T-helper 2 cell treated with Interferon-gamma antibody and Interleukin-4, amounts not matched to agents 100 ng/mL and 5 ng/mL, for 36 hours (primary cell): Measurements from ENCODE around the gene SERINC3. TPM values are rescaled to one million over a fixed set of nuclear protein-coding genes. Genes with fewer than 3 reads are reported as not detected.

Experiments
- total RNA-seq: library from RNA; stranded (reverse); gene quantifications from 2 replicates; pipeline ENCODE4 v1.2.3, GENCODE V29; 2022

The SERINC3 gene
- total RNA-seq, 1 donor from 2014 or later = 64.0 TPM

Other genes starting within 250 kb of the SERINC3 start
- 3.2 and 3.3 TPM in 2 replicates for gene FITM2, start 210.9 kb downstream of the SERINC3 start, total RNA-seq
- gene R3HDML, start 185.0 kb downstream of the SERINC3 start, total RNA-seq = not detected in 2 replicates
- not detected in 2 replicates for gene HNF4A, start 166.4 kb downstream of the SERINC3 start, total RNA-seq
- gene TTPAL, start 46.2 kb downstream of the SERINC3 start, total RNA-seq = 20.7 and 22.6 TPM in 2 replicates
- 2.5 and 2.7 TPM in 2 replicates for gene PKIG, start 60.5 kb upstream of the SERINC3 start, total RNA-seq
- 83.2 and 85.7 TPM in 2 replicates for gene ADA, start 129.6 kb upstream of the SERINC3 start, total RNA-seq
- not detected in 2 replicates for gene CCN5, start 193.3 kb upstream of the SERINC3 start, total RNA-seq
- gene KCNK15, start 223.8 kb upstream of the SERINC3 start, total RNA-seq = not detected in 2 replicates